D341Med (cell line): ENCODE measurements around the gene PER3.
"Not testable (repeated sequence)": the region's sequence is repeated elsewhere in the genome, so short reads cannot be mapped to it uniquely, and the experiment has no call there.

Experiments
- DNase-seq: peaks from one replicate; pipeline ENCODE4 v3.0.0; 2012; ENCODE audit warnings: low spot score

The PER3 gene

DNA sequence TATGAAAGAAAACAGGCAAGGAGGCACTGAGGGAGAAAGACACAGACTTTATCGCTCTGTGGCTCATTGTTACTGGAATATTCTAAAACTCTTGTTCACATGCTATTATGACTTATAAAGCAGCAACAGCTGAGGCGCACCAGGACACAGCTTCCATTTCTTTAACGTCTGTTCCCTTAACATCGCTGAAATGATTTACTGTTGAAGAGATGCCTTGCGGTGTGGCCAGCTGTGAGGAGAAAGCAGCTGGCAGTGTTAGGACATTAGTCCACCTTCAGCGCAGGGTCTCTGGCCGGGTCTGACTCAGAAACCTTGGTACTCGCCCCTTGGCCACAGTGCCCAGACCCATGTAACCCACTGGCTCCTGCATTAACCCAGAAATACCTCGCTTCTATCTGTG, 3.1 kb upstream of the PER3 start:
- no peak for DNase-seq

- DNase-seq = no peak
Measured at GRCh38 chr1:7781501-7781900, 2.6 kb upstream of the PER3 start.

GRCh38 chr1:7781923-7782495, 2.1 kb upstream of the PER3 start:
- no peak for DNase-seq

- peak; percentile 77 for DNase-seq
Measured at GRCh38 chr1:7783178-7783711, 846 bp upstream of the PER3 start.

DNA sequence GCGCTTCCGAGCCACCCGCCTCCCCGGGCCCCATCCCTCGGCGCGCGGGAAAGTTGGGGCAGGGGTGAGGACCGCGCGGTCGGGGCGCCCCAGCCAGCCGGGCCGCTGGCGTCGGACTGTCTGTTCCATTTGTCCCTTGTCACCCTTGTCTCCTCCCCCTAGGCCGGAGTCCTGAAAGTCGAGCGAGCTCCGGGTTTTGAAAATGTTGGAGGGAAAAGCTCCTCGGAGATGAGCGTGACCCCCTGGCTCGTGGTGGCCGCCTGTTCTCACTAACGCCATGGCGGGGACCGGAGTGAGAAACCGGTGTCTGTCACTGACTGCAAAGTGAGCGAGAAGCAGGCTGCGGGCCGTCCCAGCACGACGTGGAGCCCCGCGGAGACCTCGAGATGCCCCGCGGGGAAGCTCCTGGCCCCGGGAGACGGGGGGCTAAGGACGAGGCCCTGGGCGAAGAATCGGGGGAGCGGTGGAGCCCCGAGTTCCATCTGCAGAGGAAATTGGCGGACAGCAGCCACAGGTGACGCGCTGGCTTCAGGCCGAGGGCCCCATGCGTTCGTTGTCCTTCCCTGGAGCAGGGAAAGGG, 491 bp downstream of the PER3 start:
- no peak for DNase-seq

DNA sequence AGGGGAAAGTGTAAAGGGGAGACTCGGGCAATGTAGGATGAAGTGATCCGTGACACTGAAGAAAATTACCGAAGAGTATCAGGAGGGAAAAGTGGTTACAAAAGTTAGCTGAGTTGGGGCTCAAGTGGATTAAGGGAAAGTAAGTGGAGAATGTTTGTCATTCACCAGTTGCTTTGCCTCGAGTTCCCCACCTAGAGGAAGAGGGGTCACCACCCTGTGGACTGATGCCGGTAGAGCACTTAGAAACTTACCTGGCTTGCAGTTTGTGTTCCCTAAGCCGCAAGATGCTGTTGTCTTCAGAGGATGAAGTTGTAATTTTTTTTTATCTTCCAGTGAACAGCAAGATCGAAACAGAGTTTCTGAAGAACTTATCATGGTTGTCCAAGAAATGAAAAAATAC, 1.0 kb downstream of the PER3 start:
- DNase-seq = no peak

DNA sequence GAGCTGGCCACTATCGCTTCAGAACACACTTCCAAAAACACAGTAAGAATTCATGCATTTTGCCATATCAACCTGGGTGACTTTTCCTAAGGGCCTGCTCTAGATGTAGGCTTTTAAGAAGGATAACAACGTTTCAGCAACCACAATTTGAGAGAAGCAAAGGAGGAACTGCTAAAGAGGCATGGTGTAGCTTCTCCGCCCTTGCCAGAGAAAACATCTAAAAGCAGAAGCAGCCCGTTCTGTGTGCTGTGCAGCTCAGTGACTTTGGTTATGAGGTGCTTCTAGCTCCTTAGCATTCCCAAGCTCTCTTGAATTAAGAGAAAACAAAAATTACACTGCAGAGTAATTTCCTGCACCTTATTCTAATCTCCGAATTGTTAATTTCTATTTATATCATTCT, 2.7 kb downstream of the PER3 start:
- DNase-seq = no peak

DNA sequence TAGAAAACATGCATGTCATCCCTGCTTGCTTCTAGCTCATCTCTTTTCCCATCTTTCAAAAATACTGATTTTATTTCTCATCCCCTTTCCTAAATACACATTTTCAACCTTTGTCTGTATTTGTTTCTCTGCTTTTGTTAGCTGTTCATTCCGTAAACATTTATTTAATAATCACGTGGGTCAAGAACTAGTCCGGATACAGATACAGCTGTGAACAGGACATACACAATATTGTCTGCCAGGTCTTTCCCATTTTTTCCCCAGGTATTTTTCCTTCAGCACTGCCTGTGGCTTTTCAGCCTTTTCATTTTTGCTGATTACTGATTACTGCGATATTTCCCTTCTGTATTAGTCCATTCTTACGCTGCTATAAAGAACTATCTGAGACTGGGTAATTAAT, 5.7 kb downstream of the PER3 start:
- DNase-seq = no peak

DNA sequence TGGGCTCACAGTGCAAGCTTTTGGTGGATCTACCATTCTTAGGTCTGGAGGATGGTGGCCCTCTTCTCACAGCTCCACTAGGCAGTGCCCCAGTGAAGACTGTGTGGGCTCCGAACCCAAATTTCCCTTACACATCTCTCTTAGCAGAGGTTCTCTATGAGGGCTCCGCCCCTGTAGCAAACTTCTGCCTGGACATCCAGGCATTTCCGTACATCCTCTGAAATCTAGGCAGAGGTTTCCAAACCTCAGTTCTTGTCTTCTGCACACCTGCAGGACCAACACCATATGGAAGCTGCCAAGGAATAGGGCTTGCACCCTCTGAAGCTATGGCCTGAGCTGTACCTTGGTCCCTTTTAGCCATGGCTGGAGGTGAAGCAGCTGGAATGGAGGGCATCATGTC, 6.9 kb downstream of the PER3 start:
- DNase-seq = not testable (repeated sequence)

GRCh38 chr1:7795406-7795805, 11.3 kb downstream of the PER3 start:
- DNase-seq = no peak

DNA sequence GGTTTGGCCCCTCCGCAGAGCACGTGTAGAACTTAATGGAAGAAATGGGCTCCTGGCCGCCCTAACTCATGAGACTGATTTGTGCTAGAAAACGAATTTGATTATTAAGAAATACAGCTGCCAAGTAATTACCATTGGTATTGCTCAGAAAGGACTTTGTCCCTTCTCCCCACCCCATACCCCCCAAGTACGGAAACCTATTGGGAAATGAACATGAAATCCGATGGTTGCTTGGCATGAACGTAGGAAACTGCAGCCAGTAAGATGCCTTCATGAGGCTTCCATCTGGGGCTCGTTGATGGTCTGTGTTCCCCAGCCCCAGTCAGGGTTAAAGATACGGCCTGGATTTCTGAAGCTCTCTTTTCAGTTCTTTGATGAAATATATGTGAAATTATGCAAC, 21.4 kb downstream of the PER3 start:
- no peak for DNase-seq

- peak; percentile 36 for DNase-seq
Measured at GRCh38 chr1:7808253-7808844, 24.3 kb downstream of the PER3 start.

GRCh38 chr1:7809742-7810141, 25.7 kb downstream of the PER3 start:
- no peak for DNase-seq

- no peak for DNase-seq
Measured at GRCh38 chr1:7810395-7810794, 26.3 kb downstream of the PER3 start.

- no peak for DNase-seq
Measured at GRCh38 chr1:7811476-7811875, 27.4 kb downstream of the PER3 start.

GRCh38 chr1:7813677-7814373, 29.7 kb downstream of the PER3 start:
- no peak for DNase-seq

DNA sequence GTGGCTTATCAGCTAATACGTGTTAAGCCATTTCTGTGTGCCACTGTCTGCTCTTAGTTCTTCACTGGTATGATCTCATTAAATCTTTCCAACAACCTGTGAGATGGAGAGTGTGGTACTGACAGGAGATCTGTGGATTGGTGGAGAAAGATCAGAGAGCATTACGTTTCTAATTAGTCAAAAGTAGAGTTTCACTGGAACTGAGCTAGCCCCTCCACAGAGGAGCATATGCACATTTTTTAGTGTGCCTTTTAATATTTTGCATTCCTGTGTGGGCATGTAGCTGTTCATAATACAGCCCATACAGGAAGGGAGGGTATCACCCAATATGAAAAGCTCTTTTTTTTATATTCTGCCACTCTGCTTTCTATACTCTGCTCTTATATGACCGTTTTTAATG, 37.2 kb downstream of the PER3 start:
- no peak for DNase-seq

- DNase-seq = no peak
Measured at GRCh38 chr1:7824701-7825100, 40.6 kb downstream of the PER3 start.

DNA sequence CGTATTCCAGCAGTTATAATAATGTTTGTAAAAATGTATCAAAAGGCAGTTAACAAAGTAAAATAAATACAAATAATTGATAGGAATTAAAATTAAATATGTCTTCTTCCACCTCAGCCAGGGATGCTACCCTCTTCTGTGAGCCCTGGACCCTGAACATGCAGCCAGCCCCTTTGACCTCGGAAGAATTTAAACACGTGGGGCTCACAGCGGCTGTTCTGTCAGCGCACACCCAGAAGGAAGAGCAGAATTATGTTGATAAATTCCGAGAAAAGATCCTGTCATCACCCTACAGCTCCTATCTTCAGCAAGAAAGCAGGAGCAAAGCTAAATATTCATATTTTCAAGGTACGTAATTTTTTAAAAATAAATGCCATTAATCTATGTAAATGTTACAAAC, 42.3 kb downstream of the PER3 start:
- no peak for DNase-seq

DNA sequence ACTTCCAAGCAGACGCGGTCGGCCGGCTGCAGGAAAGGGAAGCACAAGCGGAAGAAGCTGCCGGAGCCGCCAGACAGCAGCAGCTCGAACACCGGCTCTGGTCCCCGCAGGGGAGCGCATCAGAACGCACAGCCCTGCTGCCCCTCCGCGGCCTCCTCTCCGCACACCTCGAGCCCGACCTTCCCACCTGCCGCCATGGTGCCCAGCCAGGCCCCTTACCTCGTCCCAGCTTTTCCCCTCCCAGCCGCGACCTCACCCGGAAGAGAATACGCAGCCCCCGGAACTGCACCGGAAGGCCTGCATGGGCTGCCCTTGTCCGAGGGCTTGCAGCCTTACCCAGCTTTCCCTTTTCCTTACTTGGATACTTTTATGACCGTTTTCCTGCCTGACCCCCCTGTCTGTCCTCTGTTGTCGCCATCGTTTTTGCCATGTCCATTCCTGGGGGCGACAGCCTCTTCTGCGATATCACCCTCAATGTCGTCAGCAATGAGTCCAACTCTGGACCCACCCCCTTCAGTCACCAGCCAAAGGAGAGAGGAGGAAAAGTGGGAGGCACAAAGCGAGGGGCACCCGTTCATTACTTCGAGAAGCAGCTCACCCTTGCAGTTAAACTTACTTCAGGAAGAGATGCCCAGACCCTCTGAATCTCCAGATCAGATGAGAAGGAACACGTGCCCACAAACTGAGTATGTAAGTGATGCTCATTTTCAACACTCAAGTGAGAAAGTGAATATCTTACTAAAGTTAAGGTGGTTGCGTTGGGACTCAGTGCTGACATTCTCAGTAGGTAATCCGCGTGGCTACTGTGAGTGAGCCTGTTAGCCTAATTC, 43.2 kb downstream of the PER3 start:
- DNase-seq = no peak

DNA sequence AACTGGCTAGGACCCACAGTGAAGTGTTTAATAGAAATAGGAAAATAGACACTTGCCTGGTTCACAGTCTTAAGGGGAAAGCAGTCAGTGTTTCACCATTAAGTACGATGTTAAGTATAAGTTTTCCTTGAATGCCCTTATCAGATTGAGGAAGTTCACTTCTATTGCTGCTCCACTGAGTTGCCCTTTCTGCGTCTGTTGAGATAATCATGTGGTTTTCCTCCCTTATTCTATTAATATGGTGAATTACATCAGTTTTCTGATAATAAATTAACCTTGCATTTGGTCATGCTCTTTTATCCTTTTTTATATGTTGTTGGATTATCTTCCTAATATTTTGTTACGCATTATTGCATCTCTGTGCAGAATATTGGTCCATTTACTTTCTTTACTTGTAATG, 47.4 kb downstream of the PER3 start:
- DNase-seq = no peak

GRCh38 chr1:7833035-7833434, 48.9 kb downstream of the PER3 start:
- DNase-seq = no peak
